Smooth muscle cell (in vitro differentiated cells): ENCODE measurements around the gene MRM2. TPM values are rescaled to one million over a fixed set of nuclear protein-coding genes. Genes with fewer than 3 reads are reported as not detected.
A peak's percentile ranks its signal among the peaks of the same experiment; 100 is the strongest.

Experiments
- DNase-seq: peaks from one replicate; lab custom pipeline; 2025; ENCODE audit not compliant: unreplicated experiment; lab: John Stamatoyannopoulos, UW
- H2AFZ ChIP-seq: fragments of 200-600 bp; sonication (generic); 2 replicates; pipeline ENCODE4 v1.6.0; 2016; ENCODE audit warnings: antibody characterized with exemption, low read depth, mild to moderate bottlenecking
- H3F3A ChIP-seq: fragments of 200-600 bp; sonication (generic); 2 replicates; pipeline ENCODE4 v1.6.0; 2017; ENCODE audit warnings: antibody characterized with exemption, low read depth
- H3K27ac ChIP-seq: fragments of 200-600 bp; sonication (generic); 2 replicates; pipeline ENCODE4 v1.5.1; 2016; ENCODE audit warnings: low read depth, mild to moderate bottlenecking
- H3K27me3 ChIP-seq: fragments of 200-600 bp; sonication (generic); 2 replicates; pipeline ENCODE4 v1.6.1; 2016; ENCODE audit warnings: low read depth, mild to moderate bottlenecking
- H3K36me3 ChIP-seq: fragments of 200-600 bp; sonication (generic); 2 replicates; pipeline ENCODE4 v1.5.1; 2016; ENCODE audit warnings: low read depth
- H3K4me1 ChIP-seq: fragments of 200-600 bp; sonication (generic); 2 replicates; pipeline ENCODE4 v1.5.1; 2016; ENCODE audit warnings: low read depth
- H3K4me2 ChIP-seq: fragments of 200-600 bp; sonication (generic); 2 replicates; pipeline ENCODE4 v1.6.0; 2016; ENCODE audit warnings: mild to moderate bottlenecking
- H3K4me3 ChIP-seq: fragments of 200-600 bp; sonication (generic); 2 replicates; pipeline ENCODE4 v1.5.1; 2016; ENCODE audit warnings: mild to moderate bottlenecking
- H3K79me2 ChIP-seq: fragments of 200-600 bp; sonication (generic); 2 replicates; pipeline ENCODE4 v1.6.0; 2016; ENCODE audit warnings: low read depth, mild to moderate bottlenecking
- H3K9ac ChIP-seq: fragments of 200-600 bp; sonication (generic); 2 replicates; pipeline ENCODE4 v1.6.0; 2016; ENCODE audit warnings: low read depth
- H3K9me3 ChIP-seq: fragments of 200-600 bp; sonication (generic); replicated peaks from 2 replicates; pipeline ENCODE4 v1.5.1; 2016; ENCODE audit warnings: low read depth
- H4K20me1 ChIP-seq: fragments of 200-600 bp; sonication (generic); 2 replicates; pipeline ENCODE4 v1.6.0; 2016; ENCODE audit warnings: low read depth
- WGBS: methylation state at CpG from one replicate; pipeline ENCODE4 v1.1.7; 2016; ENCODE audit warnings: low lambda C conversion rate; 5-methylcytosine and 5-hydroxymethylcytosine counted together
- polyA plus RNA-seq: library from polyadenylated mRNA; unstranded; fragments of >200 nt; fragmentation: Nextera tagmentation; extraction: Ambion mirVana; gene quantifications from 2 replicates; pipeline ENCODE4 v1.2.1, GENCODE V29; 2016
- total RNA-seq: library from RNA; depleted of rRNA; stranded (reverse); fragments of >200 nt; gene quantifications from 2 replicates; pipeline ENCODE4 v1.2.3, GENCODE V29; 2014
- TF ChIP-seq, protein P1 (sequence below): fragments of 200-600 bp; sonication (generic); IDR thresholded peaks from 2 replicates; pipeline ENCODE4 v1.5.1; 2017; ENCODE audit warnings: borderline replicate concordance, mild to moderate bottlenecking, antibody characterized with exemption; ENCODE audit not compliant: insufficient read depth, poor library complexity, severe bottlenecking

The MRM2 gene
- total and polyA plus RNA-seq, 2 experiments from 2014 or later: 17.1 to 30.8 TPM

DNA sequence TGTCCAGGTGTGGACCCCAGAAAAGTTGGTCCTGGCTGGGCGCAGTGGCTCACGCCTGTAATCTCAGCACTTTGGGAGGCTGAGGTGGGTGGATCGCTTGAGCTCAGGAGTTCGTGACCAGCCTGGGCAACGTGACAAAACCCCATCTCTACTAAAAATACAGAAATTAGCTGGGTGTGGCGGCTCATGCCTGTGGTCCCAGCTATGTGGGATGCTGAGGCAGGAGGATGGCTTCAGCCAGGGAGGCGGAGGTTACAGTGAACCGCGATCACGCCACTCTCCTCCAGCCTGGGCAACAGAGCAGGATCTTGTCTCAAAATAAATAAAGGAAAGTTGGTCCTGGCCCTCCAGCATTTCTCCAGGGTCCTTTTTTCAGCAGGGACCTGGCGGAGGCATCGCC lies 1.5 kb upstream of the MRM2 start:
- peak overlapping the region; percentile 100 for H3K4me2 ChIP-seq
- H3K79me2 ChIP-seq: peaks cover 27% of the 10 kb centered on the region
- no peaks in the 10 kb centered on the region for H3K27me3 ChIP-seq
- no peaks in the 10 kb centered on the region for H4K20me1 ChIP-seq
- TF ChIP-seq, protein P1, sequence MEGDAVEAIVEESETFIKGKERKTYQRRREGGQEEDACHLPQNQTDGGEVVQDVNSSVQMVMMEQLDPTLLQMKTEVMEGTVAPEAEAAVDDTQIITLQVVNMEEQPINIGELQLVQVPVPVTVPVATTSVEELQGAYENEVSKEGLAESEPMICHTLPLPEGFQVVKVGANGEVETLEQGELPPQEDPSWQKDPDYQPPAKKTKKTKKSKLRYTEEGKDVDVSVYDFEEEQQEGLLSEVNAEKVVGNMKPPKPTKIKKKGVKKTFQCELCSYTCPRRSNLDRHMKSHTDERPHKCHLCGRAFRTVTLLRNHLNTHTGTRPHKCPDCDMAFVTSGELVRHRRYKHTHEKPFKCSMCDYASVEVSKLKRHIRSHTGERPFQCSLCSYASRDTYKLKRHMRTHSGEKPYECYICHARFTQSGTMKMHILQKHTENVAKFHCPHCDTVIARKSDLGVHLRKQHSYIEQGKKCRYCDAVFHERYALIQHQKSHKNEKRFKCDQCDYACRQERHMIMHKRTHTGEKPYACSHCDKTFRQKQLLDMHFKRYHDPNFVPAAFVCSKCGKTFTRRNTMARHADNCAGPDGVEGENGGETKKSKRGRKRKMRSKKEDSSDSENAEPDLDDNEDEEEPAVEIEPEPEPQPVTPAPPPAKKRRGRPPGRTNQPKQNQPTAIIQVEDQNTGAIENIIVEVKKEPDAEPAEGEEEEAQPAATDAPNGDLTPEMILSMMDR: no peak
- no peak overlapping the region for H3K4me3 ChIP-seq
- no peak for DNase-seq
- no peak overlapping the region for H2AFZ ChIP-seq
- WGBS: 88% methylated on average over 12 of the region's 12 CpGs
- no peaks in the 10 kb centered on the region for H3F3A ChIP-seq
- peaks cover 12% of the 10 kb centered on the region for H3K4me1 ChIP-seq
- H3K9me3 ChIP-seq: no peaks in the 10 kb centered on the region
- no peaks in the 10 kb centered on the region for H3K36me3 ChIP-seq
- no peak overlapping the region for H3K27ac ChIP-seq
- no peak overlapping the region for H3K9ac ChIP-seq

DNA sequence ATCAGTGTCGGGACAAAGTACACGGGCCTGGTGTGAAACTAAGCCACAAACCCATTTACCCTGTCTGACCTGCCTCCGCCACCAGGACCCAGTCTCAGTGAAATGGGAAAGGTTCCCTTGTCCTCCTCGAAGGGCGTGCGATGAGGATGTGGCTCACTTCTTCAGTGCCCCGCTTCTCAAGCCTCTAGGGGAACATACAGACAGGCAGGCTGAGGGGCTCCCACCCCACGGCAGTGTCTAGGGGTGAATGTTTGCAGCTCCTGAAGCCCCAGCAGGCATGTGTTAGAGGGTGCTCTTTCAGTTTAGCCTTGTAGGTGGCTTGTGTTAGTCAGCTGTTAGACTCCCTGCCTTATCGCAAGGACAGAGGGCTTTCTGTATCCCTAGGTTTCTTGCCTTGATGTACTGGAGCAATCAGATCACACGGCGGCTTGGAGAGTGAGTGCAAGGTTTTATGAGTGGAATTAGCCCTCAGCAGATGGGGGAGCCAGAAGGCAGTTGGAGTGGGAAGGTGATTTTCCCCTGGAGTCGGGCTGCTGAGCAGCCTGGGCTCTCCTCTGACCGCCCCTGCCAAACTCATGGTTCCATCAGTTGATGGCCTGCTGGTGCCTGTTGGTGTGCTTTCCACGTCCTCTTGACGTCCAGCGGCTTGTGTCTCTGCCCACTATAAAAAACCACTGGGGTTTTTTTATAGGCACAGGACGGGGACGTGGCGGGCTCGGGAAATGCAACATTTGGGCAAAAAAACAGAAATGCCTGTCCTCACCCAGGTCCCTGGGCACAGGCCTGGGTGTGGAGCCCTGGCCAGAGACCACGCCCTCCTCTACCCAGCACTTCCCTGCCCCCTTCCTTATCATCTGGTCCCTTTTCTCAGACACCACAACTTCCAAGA lies 780 bp upstream of the MRM2 start:
- Histone ChIP-seq H3K27ac (peak overlapping the region; percentile 15), H3F3A (no peaks in the 10 kb centered on the region), H3K36me3 (no peaks in the 10 kb centered on the region), H3K9me3 (no peaks in the 10 kb centered on the region), H3K4me1 (peaks cover 12% of the 10 kb centered on the region), H3K79me2 (peaks cover 27% of the 10 kb centered on the region), H3K9ac (peak overlapping the region; percentile 87), H3K27me3 (no peaks in the 10 kb centered on the region), H3K4me2 (peak overlapping the region; percentile 100), H4K20me1 (no peaks in the 10 kb centered on the region), H2AFZ (peak overlapping the region; percentile 78), H3K4me3 (peak overlapping the region; percentile 98)
- TF ChIP-seq, protein P1: no peak
- no peak for DNase-seq
- WGBS: 11% methylated on average over 21 of the region's 21 CpGs

DNA sequence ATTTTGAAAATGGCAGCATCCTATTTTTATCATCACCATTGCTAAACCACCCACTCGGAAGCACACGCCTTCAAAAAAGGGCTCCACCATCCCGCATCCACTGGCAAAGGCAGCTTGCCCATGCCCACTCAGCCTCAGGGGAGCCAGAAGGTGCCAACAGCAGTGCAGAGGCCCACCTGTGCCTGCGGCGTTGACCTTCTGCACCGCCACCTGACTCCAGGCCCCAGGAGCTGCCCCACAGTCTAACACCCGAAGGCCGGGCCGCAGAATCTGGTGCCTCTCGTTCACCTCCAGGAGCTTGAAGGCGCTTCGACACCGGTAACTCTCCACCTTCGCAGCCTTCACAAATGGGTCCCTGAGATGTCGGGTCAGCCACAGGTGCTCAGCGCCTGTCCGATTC lies 2.8 kb downstream of the MRM2 start:
- H4K20me1 ChIP-seq: no peaks in the 10 kb centered on the region
- H3K9me3 ChIP-seq: no peaks in the 10 kb centered on the region
- H3K4me2 ChIP-seq: no peak overlapping the region
- DNase-seq: no peak
- no peak overlapping the region for H3K9ac ChIP-seq
- no peaks in the 10 kb centered on the region for H3K27me3 ChIP-seq
- H3F3A ChIP-seq: peaks cover 3% of the 10 kb centered on the region
- no peak overlapping the region for H3K27ac ChIP-seq
- no peaks in the 10 kb centered on the region for H3K36me3 ChIP-seq
- 99% methylated on average over 17 of the region's 17 CpGs for WGBS
- no peak overlapping the region for H2AFZ ChIP-seq
- TF ChIP-seq, protein P1: no peak
- peaks cover 12% of the 10 kb centered on the region for H3K4me1 ChIP-seq
- H3K79me2 ChIP-seq: peaks cover 27% of the 10 kb centered on the region
- H3K4me3 ChIP-seq: no peak overlapping the region

DNA sequence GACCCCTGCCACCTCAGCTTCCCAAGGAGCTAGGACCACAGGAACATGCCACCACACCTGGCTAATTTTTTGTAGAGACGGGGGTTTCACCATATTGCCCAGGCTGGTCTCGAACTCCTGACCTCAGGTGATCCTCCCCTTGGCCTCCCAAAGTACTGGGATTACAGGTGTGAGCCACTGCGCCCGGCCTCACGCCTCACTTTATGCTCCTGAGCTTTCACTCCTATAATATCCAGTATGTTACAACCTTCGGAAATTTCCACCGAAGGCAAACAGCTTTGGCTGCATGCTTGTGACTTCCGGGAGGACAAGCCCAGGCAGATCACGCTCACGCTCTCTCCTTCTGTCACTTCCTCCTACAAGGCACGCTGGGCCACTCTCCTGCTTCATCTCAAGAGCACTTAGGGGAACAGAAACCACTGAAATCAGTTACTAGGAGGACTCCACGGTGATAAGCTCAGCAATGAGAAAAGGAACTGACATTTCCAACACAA lies 4.8 kb downstream of the MRM2 start:
- WGBS: 91% methylated on average over 12 of the region's 12 CpGs
- H3K9me3 ChIP-seq: no peaks in the 10 kb centered on the region
- H3K9ac ChIP-seq: no peak overlapping the region
- no peak overlapping the region for H3K4me3 ChIP-seq
- peak overlapping the region; percentile 43 for H3K27ac ChIP-seq
- H3K4me2 ChIP-seq: no peak overlapping the region
- peaks cover 7% of the 10 kb centered on the region for H3K4me1 ChIP-seq
- peaks cover 32% of the 10 kb centered on the region for H3K79me2 ChIP-seq
- H3K27me3 ChIP-seq: no peaks in the 10 kb centered on the region
- H4K20me1 ChIP-seq: no peaks in the 10 kb centered on the region
- peaks cover 10% of the 10 kb centered on the region for H3F3A ChIP-seq
- H3K36me3 ChIP-seq: no peaks in the 10 kb centered on the region
- H2AFZ ChIP-seq: no peak overlapping the region
- no peak for DNase-seq
- TF ChIP-seq, protein P1: no peak
